LNCAP (cell line): ENCODE results near the gene CIP2A.

Experiments
- TF ChIP-seq, protein P1 (sequence below): fragments of 450-650 bp; IDR thresholded peaks from 2 replicates; pipeline ENCODE4 v1.5.1; 2017; ENCODE audit warnings: mild to moderate bottlenecking

CIP2A gene

DNA sequence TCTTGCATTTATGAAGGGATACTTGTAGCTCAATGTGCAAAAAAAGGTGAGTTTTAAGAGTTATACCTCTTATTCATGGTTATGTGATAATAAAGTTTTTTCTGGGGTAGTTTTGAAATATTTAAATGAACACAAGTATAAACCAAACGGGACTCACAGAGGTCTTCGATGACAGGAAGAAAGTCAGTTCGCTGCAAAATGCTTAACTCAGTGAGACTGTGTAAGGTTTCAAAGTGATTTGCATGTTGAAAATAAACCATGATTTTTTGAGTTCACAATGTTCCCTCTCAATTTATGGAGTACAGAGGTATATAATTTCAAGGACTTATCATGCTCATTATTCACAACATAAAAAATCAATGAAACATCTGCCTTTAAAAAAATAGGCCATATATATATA, 42.5 kb downstream of the CIP2A start:
- TF ChIP-seq, protein P1, sequence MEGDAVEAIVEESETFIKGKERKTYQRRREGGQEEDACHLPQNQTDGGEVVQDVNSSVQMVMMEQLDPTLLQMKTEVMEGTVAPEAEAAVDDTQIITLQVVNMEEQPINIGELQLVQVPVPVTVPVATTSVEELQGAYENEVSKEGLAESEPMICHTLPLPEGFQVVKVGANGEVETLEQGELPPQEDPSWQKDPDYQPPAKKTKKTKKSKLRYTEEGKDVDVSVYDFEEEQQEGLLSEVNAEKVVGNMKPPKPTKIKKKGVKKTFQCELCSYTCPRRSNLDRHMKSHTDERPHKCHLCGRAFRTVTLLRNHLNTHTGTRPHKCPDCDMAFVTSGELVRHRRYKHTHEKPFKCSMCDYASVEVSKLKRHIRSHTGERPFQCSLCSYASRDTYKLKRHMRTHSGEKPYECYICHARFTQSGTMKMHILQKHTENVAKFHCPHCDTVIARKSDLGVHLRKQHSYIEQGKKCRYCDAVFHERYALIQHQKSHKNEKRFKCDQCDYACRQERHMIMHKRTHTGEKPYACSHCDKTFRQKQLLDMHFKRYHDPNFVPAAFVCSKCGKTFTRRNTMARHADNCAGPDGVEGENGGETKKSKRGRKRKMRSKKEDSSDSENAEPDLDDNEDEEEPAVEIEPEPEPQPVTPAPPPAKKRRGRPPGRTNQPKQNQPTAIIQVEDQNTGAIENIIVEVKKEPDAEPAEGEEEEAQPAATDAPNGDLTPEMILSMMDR = no peak

DNA sequence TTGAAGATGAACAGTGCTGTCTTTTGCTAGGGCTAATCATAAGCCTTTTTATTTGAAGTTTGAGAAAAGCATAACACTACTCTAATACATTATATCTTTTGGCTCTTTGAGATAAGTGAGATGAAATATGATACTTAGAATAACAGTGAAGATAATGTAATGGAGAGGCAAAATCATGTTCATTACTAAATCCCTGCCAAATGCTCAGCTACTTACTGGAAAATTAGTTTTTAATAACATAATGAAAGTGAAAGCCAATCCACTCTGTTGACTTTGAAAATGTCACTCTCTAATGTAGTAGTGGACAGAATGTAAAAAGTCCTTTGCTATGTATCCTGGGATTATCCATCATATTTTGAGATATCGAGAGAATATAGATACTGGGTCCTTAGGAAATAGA, 43.0 kb downstream of the CIP2A start:
- TF ChIP-seq, protein P1 = no peak

DNA sequence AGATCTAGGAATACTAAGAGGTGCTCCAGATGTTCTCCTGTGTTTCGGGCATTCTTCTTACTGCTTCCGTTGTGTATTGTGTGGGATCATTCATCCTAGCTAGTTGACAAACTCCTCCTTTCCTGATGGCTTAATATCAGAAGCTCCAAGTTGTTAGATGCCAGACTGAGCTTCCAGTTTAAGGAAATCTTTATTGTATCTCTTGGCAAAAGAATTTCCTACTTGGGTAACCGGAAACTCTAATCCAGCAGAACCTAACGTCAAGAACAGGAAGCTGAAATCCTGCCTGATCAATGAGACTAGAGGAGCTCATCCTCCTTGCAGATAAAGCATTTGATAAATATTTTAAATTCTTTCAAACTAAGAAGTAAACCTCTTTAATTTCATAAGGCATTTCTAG, 51.2 kb downstream of the CIP2A start:
- TF ChIP-seq, protein P1 = no peak

DNA sequence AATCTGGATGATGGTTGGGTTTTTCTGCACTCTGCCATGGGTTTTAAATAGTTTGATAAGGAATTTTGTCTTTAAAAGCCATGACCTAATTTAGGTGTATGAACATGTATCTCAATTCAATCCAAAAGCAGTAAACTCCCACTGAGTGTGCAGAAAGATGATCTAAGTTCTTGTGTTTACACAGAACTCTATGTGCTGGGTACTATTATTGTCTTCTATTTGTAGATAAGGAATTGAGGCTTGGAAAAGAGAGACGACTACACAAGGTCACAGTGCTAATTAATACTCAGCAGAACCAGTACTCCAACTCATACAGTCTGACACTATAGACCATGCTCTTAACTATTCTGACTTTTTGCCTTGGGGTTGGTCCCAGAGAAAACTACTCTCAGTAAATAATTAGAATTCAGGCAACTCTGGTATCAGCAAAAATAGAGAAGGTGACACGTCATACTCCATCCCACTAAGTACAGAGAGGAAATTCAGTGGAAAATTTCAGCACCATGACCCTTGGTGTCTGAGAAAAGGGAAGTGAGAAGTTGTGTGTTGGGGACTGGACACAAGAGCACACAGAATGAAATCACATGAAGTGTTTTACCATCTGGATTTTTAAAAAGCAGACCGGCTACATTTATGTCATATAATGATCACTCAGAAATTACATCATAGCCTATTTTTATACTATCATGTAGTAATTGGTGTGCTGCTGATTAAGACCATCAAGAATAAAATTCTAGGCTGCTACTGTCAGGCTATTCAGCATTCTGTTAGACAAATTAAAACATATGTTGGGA, 60.6 kb downstream of the CIP2A start:
- TF ChIP-seq, protein P1 = no peak

DNA sequence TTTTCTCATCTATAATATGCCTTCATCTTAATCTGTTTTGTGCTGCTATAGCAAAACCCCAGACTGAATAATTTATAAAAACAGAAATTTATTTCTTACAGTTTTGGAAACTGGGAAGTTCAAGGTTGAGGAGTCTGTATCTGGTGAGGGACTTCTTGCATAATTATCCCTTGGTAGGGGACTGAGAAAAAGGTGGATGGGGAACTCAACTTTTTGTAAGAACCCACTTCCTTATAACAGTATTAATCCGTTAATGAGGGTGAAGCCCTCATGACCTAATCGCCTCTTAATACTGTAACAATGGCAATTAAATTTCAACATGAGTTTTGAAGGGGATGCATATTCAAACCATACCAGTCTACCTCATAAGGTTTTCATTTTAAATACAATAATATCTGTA, 61.4 kb downstream of the CIP2A start:
- TF ChIP-seq, protein P1 = no peak

DNA sequence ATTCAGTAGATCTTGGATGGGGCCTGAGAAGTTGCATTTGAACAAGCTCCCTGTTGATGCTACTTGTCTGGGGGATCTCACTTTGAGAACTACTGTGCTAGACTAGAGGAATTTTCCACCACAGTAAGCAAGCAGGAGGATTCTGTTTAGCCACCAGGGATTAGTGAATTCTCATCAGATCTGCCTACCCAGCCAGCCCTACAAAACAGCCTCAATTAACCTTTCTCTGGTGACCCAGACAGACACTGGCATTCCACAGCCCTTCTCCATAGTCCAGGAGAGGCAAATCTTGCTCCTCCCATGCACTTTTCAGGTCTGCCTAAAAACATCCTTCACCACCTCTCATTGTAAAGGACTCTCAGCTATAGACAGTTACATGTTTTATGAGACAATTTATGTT, 62.1 kb downstream of the CIP2A start:
- TF ChIP-seq, protein P1 = no peak

DNA sequence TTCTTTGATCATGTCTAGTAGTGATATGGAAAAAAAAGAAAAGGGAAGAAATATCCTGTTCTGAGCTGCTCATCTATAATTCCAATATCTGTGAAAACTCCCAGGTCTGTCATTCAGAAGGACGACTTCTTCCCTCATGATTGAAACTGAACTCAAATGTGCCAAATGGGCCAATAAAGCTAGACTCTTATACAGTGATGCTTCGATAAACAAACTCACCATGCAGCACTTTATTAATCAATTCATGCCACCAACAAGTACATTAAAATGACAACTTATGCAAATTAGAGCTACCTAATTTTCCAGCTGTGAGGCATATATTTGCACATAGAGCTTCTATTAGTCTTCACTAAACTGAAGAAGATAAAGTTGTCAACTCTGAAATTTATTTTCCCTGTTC, 63.3 kb downstream of the CIP2A start:
- TF ChIP-seq, protein P1 = no peak

DNA sequence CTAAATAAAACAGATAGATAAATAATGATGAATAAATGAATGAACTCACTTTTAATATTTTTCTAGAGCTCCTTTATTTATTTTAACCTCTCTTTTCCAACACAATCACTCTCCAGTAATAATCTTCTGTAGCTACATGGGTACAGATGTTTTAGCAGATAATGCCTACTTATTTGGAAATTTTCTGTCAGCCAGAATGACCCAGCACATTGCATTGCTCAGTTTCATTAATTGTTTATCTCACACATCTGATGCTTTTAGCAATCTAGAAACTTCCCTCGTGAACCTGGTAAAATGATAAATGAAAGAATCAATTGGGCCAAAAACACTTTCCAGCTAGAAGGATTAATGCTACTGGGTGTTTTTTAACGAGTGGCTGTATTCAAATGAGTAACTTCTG, 64.0 kb downstream of the CIP2A start:
- TF ChIP-seq, protein P1 = no peak
